GM23248 (cell line): ENCODE results near the gene SUPT16H. TPM values are rescaled to one million over a fixed set of nuclear protein-coding genes. Genes with fewer than 3 reads are reported as not detected.

Experiments used
- DNase-seq: peaks from one replicate; pipeline ENCODE4 v3.0.0-alpha.2; 2015
- H2AFZ ChIP-seq: fragments of 200-600 bp; sonication (generic); 2 replicates; pipeline ENCODE4 v1.6.1; 2016; ENCODE audit warnings: antibody characterized with exemption
- H3F3A ChIP-seq: fragments of 200-600 bp; sonication (generic); 2 replicates; pipeline ENCODE4 v1.6.1; 2016; ENCODE audit warnings: mild to moderate bottlenecking, antibody characterized with exemption, mixed run types; ENCODE audit not compliant: insufficient read depth
- H3K27ac ChIP-seq: fragments of 200-600 bp; sonication (generic); 2 replicates; pipeline ENCODE4 v1.5.1; 2016; ENCODE audit warnings: mild to moderate bottlenecking
- H3K27me3 ChIP-seq: fragments of 200-600 bp; sonication (generic); replicated peaks from 2 replicates; pipeline ENCODE4 v1.6.1; 2016; ENCODE audit warnings: mild to moderate bottlenecking; ENCODE audit not compliant: insufficient read depth
- H3K36me3 ChIP-seq: fragments of 200-600 bp; sonication (generic); 2 replicates; pipeline ENCODE4 v1.6.1; 2016; ENCODE audit warnings: low read depth, mild to moderate bottlenecking
- H3K4me1 ChIP-seq: fragments of 200-600 bp; sonication (generic); 2 replicates; pipeline ENCODE4 v1.6.1; 2016; ENCODE audit warnings: mild to moderate bottlenecking; ENCODE audit not compliant: insufficient read depth
- H3K4me2 ChIP-seq: fragments of 200-600 bp; sonication (generic); one replicate; pipeline ENCODE4 v1.6.1; 2016; ENCODE audit warnings: mild to moderate bottlenecking; ENCODE audit not compliant: unreplicated experiment
- H3K4me3 ChIP-seq: fragments of 200-600 bp; sonication (generic); 2 replicates; pipeline ENCODE4 v1.5.1; 2016; ENCODE audit warnings: mild to moderate bottlenecking
- H3K79me2 ChIP-seq: fragments of 200-600 bp; sonication (generic); 2 replicates; pipeline ENCODE4 v1.6.1; 2016; ENCODE audit warnings: mild to moderate bottlenecking; ENCODE audit not compliant: insufficient read depth
- H3K9ac ChIP-seq: fragments of 200-600 bp; sonication (generic); 2 replicates; pipeline ENCODE4 v1.6.1; 2016; ENCODE audit warnings: mild to moderate bottlenecking
- H3K9me2 ChIP-seq: fragments of 200-600 bp; sonication (generic); 2 replicates; pipeline ENCODE4 v1.6.1; 2016; ENCODE audit warnings: mixed run types, mild to moderate bottlenecking, moderate library complexity; ENCODE audit not compliant: insufficient read depth
- H3K9me3 ChIP-seq: fragments of 200-600 bp; sonication (generic); one replicate; pipeline ENCODE4 v1.6.1; 2017; ENCODE audit warnings: low read depth
- H4K20me1 ChIP-seq: fragments of 200-600 bp; sonication (generic); 2 replicates; pipeline ENCODE4 v1.6.0; 2016; ENCODE audit not compliant: insufficient read depth
- EZH2 ChIP-seq: fragments of 200-600 bp; sonication (generic); IDR thresholded peaks from 2 replicates; pipeline ENCODE4 v1.6.1; 2018; ENCODE audit warnings: antibody characterized with exemption, mild to moderate bottlenecking; ENCODE audit not compliant: insufficient read depth, poor library complexity, severe bottlenecking
- EZH2phosphoT487 ChIP-seq: fragments of 200-600 bp; sonication (generic); IDR thresholded peaks from 2 replicates; pipeline ENCODE4 v1.6.1; 2018; ENCODE audit warnings: antibody characterized with exemption, moderate library complexity, mild to moderate bottlenecking, low read depth; ENCODE audit not compliant: insufficient read depth
- WGBS, 2 experiments: methylation state at CpG; one replicate each; pipeline ENCODE4 v1.1.6; 2015 to 2017; ENCODE audit warnings: low lambda C conversion rate in 2 of 2, low coverage in 1 of 2; ENCODE audit errors: missing lambda C conversion rate in 2 of 2; 5-methylcytosine and 5-hydroxymethylcytosine counted together
- in situ Hi-C: fragments of 300-500 bp; cut with MboI; formaldehyde crosslinking; loops from 2 replicates; pipeline ENCODE4 v1.15.0; 2020
- polyA plus RNA-seq: library from polyadenylated mRNA; unstranded; fragments of >200 nt; fragmentation: Nextera tagmentation; extraction: Ambion mirVana; gene quantifications from 2 replicates; pipeline ENCODE4 v1.2.1, GENCODE V29; 2016
- total RNA-seq: library from RNA; depleted of rRNA; stranded (reverse); fragments of >200 nt; shearing (Covaris generic); gene quantifications from 2 replicates; pipeline ENCODE4 v1.2.3, GENCODE V29; 2014

The SUPT16H gene
- total and polyA plus RNA-seq, 2 experiments from 2014 or later, result 61.7 to 64.7 TPM

DNA sequence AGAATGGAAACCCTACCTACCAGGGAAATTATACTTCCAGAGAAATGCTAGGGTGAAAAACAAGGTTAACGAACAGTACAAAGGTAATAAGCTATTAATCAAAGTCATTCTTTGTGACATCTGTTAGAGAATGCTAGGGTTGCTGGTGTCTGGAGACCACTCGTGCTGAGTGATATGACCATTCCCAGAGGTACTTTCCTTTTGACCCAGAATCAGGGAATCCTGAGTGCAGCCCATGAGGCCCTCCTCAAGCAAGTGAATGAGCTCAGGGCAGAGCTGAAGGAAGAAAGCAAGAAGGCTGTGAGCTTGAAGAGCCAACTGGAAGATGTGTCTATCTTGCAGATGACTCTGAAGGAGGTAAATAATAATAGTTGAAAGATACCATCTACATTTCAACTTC lies 72.2 kb downstream of the SUPT16H start:
- in situ Hi-C loops, result no loop called here
- no peak overlapping the region for H3K4me2 ChIP-seq
- H3K27me3 ChIP-seq, result peaks cover 14% of the 10 kb centered on the region
- H3K4me1 ChIP-seq, result no peaks in the 10 kb centered on the region
- H3K9ac ChIP-seq, result no peak overlapping the region
- no peaks in the 10 kb centered on the region for H3F3A ChIP-seq
- H3K79me2 ChIP-seq, result no peaks in the 10 kb centered on the region
- H3K27ac ChIP-seq, result no peak overlapping the region
- 26 to 30% methylated on average over 2 of the region's 2 CpGs for WGBS, 2 experiments
- no peak overlapping the region for H2AFZ ChIP-seq
- H3K4me3 ChIP-seq, result no peak overlapping the region
- H3K9me2 ChIP-seq, result no peaks in the 10 kb centered on the region
- TF ChIP-seq EZH2 (no peak), EZH2phosphoT487 (no peak)
- no peaks in the 10 kb centered on the region for H3K36me3 ChIP-seq
- no peak for DNase-seq
- no peaks in the 10 kb centered on the region for H4K20me1 ChIP-seq
- no peaks in the 10 kb centered on the region for H3K9me3 ChIP-seq

DNA sequence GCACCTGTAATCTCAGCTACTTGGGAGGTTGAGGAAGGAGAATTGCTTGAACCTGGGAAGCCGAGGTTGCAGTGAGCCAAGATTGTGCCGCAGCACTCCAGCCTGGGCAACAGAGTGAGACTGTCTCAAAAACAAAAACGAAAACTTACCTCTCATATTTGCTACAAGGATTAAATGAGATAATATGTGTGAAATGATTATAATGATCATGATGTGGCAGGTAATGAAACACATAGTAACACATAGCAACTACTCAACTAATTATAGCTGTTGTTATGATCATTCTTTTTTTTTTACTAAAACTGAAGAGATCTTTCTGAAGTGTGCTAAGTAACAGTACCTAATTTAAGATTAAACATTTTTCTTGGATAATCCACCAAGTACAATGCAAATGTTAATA lies 73.9 kb downstream of the SUPT16H start:
- WGBS, 2 experiments, result 86 to 94% methylated on average over 3 of the region's 3 CpGs
- in situ Hi-C loops, result no loop called here

DNA sequence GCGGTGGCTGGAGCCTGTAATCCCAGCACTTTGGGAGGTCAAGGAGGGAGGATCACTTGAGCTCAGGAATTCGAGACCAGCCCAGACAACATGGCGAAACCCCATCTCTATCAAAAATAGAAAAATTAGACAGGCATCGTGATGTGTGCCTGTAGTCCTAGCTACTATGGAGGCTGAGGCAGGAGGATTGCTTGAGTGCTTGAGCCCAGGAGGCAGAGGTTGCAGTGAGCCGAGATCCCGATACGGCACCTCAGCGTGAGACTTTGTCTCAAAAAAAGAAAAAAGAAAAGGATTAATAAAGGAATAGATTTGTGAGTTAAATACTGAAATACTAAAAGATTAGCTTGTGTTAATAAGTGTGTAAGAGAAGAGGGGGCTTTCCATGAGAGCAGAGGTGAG lies 74.6 kb downstream of the SUPT16H start:
- Histone ChIP-seq H3K9me3 (no peaks in the 10 kb centered on the region), H3K79me2 (no peaks in the 10 kb centered on the region), H3K4me2 (peak overlapping the region; percentile 76), H4K20me1 (no peaks in the 10 kb centered on the region), H3F3A (no peaks in the 10 kb centered on the region), H3K9ac (peak overlapping the region; percentile 42; the same call in 1 of the 2 replicates), H3K27ac (no peak overlapping the region), H3K9me2 (no peaks in the 10 kb centered on the region), H3K4me1 (no peaks in the 10 kb centered on the region), H3K4me3 (peak overlapping the region; percentile 64), H3K27me3 (peaks cover 14% of the 10 kb centered on the region), H2AFZ (peak overlapping the region; percentile 92), H3K36me3 (no peaks in the 10 kb centered on the region)
- in situ Hi-C loops, result no loop called here
- no peak for DNase-seq
- 61 to 67% methylated on average over 8 of the region's 8 CpGs for WGBS, 2 experiments
- TF ChIP-seq EZH2phosphoT487 (no peak), EZH2 (no peak)

More for the DNA sequence above, 73.9 kb downstream of the SUPT16H start:
- no peaks in the 10 kb centered on the region for H3K79me2 ChIP-seq
- H2AFZ ChIP-seq, result no peak overlapping the region
- no peak overlapping the region for H3K9ac ChIP-seq
- H4K20me1 ChIP-seq, result no peaks in the 10 kb centered on the region
- H3K27ac ChIP-seq, result no peak overlapping the region
- H3K4me2 ChIP-seq, result no peak overlapping the region
- no peaks in the 10 kb centered on the region for H3K9me3 ChIP-seq
- no peaks in the 10 kb centered on the region for H3K9me2 ChIP-seq
- H3K4me3 ChIP-seq, result no peak overlapping the region
- H3F3A ChIP-seq, result no peaks in the 10 kb centered on the region
- no peaks in the 10 kb centered on the region for H3K36me3 ChIP-seq
- H3K27me3 ChIP-seq, result peaks cover 14% of the 10 kb centered on the region
- H3K4me1 ChIP-seq, result no peaks in the 10 kb centered on the region
- TF ChIP-seq EZH2 (no peak), EZH2phosphoT487 (no peak)
- no peak for DNase-seq

DNA sequence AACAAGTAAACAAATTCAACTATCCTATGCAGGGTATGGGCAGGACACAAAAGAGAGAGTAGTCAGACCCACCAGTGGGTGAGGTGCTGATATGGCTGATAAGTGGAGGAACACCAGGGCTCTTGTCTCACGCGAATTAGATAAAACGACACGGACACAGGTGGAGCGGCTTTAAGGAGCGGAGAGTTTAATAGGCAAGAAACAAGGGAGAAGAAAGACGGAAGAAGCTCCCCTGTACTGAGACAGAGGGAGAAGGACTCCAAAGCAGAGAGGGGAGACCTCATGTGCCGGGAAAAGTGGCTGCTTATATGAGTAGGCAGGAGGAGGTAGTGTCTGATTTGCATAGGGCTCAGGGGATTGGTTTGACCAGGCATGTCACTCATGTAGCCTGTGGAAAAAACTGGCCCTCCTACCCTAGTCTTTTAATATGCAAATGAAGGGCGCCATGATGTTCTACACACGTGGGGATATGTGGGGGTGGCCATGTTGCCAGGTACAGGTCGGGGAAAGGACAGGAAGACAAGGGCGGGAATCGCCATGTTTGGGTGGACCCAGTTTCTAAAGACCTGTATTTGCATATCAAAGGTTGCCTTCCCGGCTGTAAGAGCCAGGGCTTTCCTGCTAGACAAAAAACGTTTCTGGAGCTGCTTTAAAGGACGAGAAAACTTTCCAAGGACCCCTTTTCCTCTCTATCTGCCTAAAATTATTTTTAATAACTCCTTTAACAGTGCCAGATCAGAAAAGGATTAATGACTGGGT lies 75.2 kb downstream of the SUPT16H start:
- Histone ChIP-seq H4K20me1 (no peaks in the 10 kb centered on the region), H3K4me3 (peak overlapping the region; percentile 64), H3K27ac (no peak overlapping the region), H3K4me1 (no peaks in the 10 kb centered on the region), H3F3A (no peaks in the 10 kb centered on the region), H3K27me3 (peaks cover 14% of the 10 kb centered on the region), H2AFZ (peak overlapping the region; percentile 92), H3K36me3 (no peaks in the 10 kb centered on the region), H3K9ac (peak overlapping the region; percentile 42; the same call in 1 of the 2 replicates), H3K4me2 (peak overlapping the region; percentile 76), H3K79me2 (no peaks in the 10 kb centered on the region), H3K9me3 (no peaks in the 10 kb centered on the region), H3K9me2 (no peaks in the 10 kb centered on the region)
- no peak for TF ChIP-seq EZH2phosphoT487
- no peak for TF ChIP-seq EZH2
- 2 to 5% methylated on average over 16 of the region's 16 CpGs for WGBS, 2 experiments
- DNase-seq, result peak; percentile 58
- in situ Hi-C loops, result no loop called here
